NCI-H2227 (cell line): ENCODE data around the gene PSMD5.

Experiments
- DNase-seq: peaks from one replicate; lab custom pipeline; 2025; ENCODE audit not compliant: unreplicated experiment; lab: John Stamatoyannopoulos, UW

The PSMD5 gene

DNA sequence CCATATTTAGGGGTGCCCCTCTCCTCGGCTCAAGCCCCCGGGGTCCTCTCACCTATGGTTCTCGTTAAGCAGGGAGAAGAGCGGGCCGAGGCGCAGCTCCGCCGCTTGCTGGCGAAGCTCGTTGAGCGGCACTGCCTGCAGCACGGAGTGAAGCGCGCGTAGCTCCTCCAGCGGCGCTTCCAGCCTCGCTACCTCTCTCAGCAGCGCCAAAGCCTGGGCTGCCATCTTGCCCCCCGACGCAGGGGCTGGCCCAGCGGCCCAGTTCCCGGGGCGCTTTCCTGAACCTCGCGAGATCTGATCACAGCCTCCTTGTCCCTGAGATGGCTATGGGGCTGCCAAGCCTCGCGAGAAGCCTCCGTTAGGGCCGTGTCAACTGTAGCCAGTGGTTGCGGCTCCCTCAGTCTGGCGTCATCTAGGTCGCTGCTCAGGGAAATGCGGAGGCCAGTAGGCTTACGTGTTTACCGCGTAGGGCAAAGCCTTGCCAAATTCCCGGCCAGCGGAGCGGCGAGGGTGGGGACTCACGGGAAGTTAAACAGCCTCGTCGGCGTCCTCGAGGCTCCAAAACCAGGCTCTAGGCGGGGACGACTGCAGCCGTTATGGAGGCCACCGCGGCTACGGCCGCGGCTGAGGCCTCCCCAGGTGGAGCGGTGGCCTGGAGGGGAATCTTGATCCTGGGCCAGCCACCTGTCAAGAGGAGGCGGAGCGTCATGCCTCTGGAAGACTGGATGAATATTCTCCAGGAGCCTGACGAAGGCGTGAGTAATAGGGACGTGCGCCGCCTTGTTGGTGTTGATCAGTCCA is at the start of gene PSMD5:
PSMD5 (minus strand) TSS at position 238 of the 801 bp plus-strand sequence; CDS start at position 225, 13 bp downstream.
- peak; percentile 96 for DNase-seq

- no peak for DNase-seq
Measured at GRCh38 chr9:120891884-120892747, 49.4 kb upstream of the PSMD5 start.

GRCh38 chr9:120891245-120891883 is 48.6 kb upstream of the PSMD5 start:
- DNase-seq: no peak

- no peak for DNase-seq
Measured at GRCh38 chr9:120890320-120891244, 47.9 kb upstream of the PSMD5 start.

- no peak for DNase-seq
Measured at GRCh38 chr9:120889606-120890271, 47.0 kb upstream of the PSMD5 start.

DNA sequence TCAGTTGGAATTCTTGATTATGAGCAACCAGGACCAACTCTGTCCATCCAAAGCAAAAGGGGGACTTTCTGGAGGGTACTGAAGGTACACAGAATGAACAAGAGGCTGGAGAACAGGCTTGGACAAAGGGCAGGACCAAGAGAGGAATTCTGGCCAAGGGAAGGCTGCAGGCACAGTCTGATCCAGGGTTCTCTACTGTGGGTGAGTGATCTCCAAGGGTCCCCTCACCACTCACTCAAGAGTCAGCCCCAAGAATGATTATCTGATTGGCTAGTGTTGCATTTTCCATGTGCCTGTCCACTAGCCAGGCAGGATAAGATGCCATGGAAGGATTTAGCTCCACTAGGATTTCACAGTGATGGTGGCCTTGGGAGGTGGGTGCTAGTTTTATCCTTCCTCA is 45.9 kb upstream of the PSMD5 start:
- no peak for DNase-seq

- DNase-seq: no peak
Measured at GRCh38 chr9:120886490-120886967, 43.8 kb upstream of the PSMD5 start.

DNA sequence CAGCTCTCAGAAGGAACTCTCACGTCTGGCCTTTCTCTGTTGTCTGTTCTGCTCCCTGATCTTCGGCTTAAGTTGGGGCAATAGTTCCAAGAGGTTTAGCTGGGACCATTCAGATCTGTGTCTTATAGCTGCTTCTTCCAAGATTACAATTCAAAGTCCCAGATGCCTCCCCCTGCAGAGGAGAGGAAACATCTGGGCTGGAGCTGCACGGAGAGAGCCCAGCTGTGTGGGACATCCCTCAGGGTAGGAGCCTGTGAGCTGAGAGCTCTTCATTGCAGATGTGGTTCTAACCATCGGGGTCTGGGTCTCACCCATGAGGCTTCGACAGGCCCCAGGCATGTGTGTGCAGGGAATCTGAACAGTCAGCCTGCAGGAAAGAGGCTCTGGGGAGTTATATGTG is 43.2 kb upstream of the PSMD5 start:
- no peak for DNase-seq

DNA sequence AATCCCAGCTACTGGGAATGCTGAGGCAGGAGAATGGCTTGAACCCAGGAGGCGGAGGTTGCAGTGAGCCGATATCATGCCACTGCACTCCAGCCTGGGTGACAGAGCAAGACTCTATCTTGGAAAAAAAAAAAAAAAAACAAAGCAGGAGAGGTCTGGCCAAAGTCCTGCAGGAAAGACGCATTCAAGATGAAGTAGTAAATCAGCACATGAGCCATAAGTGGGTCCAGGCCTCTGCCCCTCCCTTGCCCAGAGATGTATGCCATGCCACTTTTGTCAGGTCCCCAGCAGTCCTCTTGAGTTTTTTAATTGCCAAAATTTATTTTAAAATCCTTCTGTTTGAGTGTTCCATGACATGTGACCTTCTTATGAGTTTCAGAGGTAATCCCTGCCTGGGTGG is 42.7 kb upstream of the PSMD5 start:
- DNase-seq: no peak

GRCh38 chr9:120883608-120883996 is 40.9 kb upstream of the PSMD5 start:
- no peak for DNase-seq

DNA sequence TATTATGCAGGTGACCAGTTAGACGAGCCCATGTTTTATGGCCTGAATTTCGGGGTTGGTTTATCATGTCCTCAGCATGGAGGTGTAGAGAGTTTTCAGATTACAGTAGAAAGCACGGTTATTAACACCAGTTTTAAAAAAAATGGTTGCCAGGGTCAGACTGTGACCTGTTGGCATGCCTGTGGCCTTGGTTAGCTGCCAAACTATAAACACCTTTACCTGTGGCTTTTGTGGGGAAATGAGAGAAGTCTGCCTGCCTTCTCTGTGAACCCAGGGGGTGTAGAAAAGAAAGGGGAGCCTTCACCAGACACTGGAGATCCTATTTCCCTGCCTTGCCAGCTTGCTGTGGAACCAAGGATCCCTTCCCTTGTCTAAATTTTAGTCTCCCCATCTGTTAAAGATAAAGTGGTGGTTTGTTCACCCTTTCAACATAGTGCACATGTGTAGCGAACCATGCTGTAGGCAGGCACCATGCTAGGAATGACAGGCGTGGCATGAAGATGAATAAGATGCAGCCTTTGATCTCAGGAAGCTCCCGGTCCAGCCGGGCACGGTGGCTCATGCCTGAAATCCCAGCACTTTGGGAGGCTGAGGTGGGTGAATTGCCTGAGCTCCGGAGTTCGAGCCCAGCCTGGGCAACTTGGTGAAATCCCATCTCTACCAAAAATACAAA is 40.3 kb upstream of the PSMD5 start:
- DNase-seq: no peak

DNA sequence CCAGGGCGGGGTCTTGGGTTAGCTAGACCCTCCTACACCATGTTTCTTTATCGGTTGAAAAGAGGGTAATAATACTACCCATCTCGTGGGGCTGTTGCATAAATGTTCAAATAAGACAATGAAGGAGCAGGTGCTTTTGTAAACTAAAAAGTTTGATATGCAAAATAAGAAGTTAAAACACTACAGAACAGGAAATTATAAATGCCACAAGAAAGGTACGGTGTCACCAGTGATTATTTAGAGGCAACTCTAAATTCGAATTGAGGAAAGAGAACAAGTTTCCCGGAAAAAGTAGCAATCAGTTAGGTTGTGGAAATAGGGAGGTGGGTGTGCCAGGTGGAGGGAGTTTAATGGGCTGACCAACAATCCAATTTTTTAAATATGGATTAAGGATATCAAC is 36.7 kb upstream of the PSMD5 start:
- DNase-seq: no peak

DNA sequence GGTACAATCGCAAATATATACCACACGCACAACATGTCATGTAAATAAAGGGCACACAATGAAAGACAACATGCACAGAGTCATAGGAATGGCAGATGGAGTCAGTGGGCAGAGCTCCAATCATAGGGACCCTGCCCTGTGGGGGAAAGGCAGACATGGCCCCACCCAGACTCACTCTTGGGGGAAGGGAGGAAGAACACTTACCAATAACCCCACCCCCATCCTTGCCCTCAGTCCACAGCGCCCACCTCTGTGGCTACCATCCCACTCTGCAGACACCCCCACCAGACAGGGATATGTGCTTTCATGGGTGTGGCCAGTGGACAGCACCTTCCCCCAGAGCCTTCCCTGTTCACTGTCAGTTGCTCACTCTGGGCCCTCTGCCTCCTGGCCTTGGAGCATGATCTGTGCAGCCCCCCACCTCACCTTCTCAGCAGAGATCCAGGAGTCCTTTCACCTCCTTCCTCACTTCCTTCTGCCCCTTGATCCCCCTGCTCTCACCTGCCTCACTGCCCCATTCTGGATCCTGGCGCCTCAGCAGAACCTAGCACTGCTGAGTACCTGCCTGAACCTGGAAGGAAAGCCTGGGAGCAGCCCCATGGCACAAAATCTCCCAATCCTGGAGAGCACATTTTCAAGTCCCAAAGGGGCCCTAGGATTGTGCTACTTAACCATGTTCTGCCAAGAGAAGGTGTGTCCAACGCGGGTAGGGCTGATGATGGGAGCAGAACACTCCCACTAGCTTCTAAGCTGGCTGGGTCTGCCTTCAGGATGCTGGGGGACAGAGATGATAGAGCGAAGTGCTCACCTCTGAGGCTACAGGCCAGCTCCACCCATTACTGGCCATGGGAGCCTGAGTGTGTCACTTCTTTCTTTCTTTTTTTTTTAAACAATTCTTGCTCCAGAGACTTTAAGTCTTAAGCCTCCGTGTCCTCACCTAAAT is 35.7 kb upstream of the PSMD5 start:
- peak; percentile 54 for DNase-seq

DNA sequence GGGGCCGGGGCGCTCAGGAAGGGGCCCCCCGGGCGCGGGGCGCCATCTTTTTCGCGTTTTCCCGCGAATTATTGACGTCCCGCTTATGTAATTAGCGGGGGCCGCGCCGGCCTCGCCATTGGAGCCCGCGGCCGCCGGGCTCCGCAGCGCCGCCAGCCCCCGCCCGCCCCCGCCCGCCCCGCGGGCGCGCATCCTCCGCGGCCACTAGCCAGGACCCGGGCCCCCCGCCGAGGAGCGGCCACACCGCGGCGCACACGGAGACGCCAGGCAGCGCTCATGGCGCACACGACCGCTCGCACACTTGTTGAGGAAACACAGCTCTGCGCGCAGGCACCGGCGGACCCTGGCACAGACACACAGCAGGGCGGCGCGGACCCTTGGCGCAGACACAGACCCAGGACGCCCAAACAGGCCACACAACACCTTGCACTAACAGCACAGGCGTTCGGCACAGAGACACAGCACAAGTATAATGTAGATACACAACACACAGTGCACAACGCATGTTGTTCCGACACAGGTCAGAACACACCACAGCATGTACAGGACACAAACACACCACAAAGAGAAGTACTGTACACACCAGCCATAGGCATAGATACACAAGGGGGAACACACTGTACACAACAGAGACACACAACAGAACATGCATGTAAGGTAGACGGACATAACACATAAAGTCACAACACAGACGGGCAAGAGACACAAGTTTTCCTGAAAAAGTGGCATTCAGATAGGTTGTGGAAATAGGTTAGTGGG is 34.7 kb upstream of the PSMD5 start:
- DNase-seq: peak; percentile 88

DNA sequence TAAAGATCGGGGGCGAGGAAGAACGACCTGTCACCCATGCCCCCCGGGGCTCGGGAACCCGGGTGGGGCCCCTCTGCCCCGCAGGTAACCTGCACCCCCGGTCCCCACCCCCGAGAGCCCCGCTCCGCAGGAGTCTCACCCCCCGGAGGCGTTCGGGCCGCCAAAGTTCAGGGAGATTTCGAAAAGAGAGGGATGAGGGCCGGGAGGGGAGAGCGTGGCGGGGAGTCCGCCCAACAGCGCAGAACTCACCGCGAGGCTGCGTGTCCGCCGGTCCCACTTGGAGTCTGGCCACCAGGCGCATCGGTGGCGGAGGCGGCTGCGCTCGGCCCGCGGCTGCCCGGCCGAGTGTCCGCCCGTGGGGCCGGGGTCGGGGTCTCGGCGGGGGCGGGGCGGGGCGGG is 34.1 kb upstream of the PSMD5 start, which contains the start of gene PHF19:
PHF19 (minus strand) TSS at position 347 of the 399 bp plus-strand sequence. CDS start 2,447 bp downstream, outside the sequence.
- no peak for DNase-seq

DNA sequence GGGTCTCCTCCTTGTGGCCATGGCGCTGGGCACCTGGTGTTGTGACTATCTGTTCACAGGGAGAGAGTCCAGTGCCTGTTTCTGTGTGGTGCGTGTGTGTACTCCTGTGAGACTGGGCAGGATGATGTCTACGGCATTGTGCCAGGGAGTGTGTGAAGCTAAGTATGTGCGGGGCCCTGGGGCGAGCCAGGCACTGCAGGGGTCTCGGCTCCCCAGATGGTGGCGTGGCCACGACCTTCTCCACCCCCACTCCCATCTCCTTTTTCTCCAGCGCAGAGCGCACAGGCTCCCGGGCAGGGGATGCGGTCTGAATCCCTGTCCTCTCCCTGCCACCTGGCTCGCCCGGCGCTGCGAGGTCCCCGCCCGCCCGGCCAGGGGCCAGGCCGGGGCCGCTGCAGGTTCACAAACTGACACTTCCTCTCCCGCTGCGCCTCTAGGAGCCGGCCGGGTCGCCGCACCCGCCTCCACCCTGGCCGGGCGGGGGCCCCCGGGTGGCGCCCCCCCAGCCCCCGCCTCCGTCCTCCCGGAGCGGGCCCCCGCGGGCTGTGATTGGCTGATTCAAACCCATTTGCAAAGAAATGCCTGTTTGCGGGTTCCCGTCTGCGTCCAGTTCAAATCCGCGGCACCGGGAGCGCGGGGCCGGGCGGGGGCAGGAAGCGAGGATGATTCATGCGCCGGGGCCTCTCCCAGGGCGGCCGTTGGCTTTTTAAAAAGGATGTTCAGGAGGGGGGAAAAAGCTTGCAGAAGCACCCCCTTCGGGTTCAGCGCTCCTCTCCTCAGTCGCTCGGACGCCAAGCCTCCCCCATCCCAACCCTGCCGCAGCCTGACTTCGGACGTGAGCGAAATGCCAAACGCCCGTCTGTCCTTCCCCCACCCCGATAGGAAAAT is 33.5 kb upstream of the PSMD5 start:
- peak; percentile 81 for DNase-seq

DNA sequence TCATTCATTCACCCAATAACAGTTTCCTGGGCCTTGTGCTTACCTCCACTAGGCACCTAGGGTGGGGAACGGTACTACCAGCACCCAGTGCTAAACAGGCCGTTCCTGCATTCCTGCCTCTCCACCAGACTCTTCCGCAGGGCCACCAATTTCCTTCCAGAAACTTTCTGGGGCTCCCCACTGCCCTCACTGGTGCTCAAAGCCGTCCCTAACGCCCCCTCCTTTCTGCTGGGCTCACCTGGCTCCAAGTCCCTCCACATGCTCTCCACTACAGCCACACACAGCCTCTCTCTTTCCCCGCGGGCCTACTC is 32.9 kb upstream of the PSMD5 start:
- DNase-seq: no peak
